ENCODE measurements around the gene HYAL3.
A peak's percentile ranks its signal among the peaks of the same experiment; 100 is the strongest.
"Not testable (repeated sequence)": the region's sequence is repeated elsewhere in the genome, so short reads cannot be mapped to it uniquely, and the experiment has no call there.

Gene HYAL3

DNA sequence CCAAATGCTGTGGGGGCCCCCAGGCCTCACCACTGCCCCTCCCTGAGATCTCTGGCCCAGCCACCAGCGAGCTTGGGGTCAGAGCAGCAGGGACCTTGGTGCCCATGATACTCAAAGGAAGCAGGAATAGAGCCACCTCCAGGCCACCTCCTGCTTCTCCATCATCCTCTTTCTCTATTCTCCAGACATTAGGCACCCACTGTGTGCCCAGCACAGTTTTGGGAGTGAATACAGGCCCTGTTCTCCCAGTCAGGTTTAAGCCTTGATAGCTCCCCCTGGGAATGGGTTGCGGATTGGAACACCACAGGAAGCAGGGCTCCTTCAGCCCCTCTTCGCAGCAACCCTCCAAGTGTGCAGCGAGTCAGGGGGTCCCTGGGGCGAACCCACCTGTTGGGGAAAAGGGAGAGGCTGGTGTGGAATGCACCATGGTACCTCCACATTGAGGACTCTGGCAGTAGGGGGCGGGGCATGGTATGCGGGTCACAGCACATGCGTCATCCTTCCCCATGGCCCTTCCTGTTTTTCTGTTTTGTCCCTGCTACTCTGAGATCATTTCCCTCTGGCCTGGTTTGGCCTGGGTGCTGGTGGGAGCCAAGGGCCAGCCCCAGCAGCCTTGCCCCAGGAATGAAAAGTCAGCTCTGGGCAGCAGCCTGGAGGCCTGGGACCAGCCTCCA lies 44.5 kb downstream of the HYAL3 start:
- no peak for DNase-seq

DNA sequence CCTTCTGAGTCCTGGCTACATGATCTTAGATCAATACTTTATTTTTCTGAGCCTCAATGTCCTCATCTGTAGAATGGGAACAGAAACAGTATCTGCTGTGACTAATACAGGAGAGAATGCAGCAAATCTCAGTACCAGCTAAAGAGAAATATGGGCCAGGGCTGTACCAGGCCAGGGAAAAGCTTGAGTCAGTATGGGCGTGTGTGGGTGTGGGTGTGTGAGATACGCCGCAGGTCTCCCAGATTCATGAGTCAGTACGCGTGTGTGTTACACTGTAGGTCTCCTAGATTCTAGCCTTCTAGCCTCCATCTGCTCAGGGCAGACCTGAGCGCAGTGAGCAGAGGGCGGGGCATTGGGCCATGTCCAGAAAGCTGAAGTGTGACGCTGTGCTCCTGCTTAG lies 48.0 kb downstream of the HYAL3 start:
- peak; percentile 75 for DNase-seq

DNA sequence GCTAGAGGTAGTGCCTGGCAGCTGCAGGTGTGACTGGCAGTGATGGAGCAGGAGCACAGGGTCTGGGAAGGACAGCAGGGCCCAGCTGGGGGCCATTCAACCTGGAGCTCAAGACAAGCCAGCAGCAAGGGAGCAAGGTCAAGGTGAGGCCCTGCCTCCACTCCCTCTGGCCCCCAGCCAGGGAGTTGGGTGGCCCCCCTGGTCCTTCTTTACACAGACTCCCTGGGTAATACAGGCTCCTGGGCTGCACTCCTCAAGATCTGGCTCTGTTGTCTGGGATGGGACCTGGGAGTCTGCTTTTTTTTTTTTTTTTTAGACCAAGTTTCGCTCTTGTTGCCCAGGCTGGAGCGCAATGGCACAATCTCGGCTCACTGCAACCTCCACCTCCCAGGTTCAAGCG lies 48.7 kb downstream of the HYAL3 start:
- no peak for DNase-seq

DNA sequence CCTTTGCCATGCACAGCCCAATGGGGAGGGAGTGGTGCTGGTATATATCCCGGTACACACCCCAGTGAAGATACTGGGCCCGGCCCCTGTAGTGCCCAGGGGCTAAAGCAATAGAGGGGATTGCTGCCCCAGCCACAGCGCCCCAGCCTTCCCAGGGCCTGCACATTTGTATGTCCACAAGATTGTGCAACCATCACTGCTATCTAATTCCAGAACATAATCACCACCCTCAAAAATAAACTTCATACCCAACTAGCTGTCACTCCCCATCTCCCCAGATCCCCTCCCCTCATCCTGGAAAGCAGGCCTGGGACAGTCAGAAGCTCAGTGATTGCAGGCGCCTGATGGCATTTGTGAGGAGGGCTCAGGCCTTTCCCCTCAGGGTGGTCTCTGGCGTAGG lies 49.7 kb downstream of the HYAL3 start:
- DNase-seq, result no peak

DNA sequence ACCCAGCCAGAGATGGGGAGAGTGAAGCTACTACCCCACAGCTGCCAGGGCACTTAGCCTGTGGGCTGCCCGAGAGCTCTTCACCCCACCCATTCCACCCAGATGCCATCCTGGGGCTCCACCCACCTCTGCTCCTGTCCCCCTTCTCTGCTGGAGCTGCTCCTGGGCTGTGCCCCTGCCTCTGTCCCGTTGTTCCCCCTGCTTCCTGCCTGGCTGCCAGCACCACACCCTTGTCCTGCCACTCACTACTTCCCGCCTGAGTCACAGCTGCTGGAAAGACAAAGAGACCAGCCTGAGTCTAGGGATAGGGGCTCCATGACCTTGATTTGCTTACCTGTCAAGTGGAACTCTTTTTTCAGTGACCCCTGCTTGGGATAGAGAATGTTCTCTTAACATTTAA lies 50.8 kb downstream of the HYAL3 start:
- DNase-seq, result no peak

DNA sequence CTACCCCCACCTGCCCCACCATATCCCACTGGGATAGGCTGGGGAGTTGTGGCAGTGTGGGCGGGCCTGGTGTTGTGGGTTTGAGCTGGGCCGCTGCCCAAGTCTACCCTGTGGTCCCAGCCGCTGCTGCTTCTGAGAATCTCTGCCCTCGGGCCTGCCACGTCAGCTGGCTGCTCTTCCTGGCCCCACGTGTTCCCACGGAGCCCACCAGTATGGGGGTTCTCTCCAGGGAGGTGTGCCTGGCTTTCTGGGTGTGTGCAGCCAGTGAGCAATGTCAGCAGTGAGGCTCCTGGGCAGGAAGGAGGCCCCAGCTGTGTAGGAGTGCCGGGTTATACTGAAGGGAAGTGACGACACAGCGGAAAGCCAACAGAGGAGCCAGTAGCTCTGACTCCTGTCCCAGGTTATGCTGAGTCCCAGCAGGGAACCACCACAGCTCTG lies 52.7 kb downstream of the HYAL3 start:
- peak; percentile 92 for DNase-seq

DNA sequence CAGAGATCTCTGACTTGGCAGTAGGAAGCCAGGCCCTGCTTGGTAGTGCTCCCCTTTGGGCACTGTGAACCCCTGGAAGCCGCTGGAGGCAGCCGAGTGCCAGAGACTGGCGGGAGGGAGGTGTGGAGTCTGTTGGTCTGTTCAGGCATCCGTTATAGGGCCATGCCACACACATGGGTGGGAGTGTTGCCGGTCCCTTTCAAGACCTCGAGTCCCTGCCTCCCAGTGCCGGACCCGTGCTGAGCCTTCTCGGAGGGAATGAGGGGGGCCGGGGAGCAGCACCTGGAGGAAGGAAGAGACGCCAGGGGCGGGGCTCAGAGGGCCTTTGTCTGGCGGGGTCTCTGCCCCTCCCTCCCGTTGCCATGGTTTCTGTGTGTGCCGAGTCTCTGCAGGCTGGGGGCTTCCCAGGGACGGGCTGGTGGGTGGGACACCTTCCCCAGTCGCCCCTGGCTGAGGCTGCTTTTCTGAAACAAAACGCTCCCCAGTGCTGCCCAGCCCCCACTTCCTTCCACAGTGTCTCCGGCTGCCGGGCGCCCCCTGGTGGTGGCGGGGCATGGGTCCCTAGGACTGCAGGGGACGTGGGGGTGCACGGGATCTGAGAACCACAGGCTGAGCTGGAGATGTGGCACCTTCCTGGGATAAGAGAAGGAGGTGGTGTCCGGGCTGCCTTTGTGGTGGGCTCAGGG lies 53.2 kb downstream of the HYAL3 start:
- DNase-seq, result peak; percentile 98

DNA sequence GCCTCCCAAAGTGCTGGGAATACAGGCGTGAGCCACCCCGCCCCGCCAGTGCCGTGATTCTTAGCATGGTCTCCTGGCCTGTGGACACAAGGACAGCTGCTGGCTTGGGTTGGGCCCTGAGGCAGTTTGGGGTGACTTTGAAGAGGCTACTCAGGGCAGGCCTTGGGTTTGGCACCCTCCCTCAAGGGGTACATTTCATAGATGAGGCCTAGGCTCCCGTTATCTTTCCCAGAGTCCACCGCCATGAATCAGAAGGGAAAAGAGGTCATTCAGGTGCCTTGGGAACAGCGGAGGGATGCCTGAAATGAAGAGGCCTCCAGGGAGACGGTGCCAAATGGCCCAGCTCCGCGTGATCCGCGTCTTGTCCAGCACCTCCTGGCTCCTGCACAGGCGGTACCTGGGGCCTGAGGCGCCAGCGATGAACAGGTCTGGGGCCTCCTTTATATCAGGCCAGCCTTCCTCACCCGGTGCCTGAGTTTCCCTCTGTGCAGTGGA lies 53.9 kb downstream of the HYAL3 start:
- DNase-seq, result no peak

DNA sequence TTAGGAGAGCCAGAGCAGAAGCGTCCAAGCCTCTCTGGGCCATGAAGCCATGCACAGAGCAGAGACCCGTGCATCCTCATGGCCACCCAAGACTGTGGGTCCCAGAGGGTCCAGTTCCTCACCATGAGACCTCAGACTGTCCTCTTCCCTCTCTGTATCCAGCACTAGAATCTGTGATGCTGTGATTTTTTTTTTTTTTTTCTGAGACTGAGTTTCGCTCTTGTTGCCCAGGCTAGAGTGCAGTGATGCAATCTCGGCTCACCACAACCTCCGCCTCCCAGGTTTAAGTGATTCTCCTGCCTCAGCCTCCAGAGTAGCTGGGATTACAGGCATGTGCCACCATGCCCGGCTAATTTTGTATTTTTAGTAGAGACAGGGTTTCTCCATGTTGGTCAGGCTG lies 54.4 kb downstream of the HYAL3 start:
- not testable (repeated sequence) for DNase-seq

DNA sequence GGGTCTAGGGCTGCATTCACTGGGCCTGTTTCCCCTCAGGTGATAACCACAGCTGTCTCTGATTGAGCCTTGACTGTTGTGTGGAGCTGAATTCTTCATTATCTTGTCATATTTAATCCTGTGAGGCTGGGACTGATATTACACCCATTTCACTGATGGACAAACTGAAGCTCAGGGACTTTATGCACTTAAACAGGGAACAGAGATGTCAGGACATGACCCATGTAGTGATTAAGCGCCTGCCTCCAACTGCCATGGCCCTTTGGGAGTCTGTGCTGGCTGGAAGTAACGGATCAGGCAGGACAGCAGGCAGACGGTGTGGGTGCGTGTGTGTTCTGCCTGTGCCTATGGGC lies 55.7 kb downstream of the HYAL3 start:
- DNase-seq, result no peak

DNA sequence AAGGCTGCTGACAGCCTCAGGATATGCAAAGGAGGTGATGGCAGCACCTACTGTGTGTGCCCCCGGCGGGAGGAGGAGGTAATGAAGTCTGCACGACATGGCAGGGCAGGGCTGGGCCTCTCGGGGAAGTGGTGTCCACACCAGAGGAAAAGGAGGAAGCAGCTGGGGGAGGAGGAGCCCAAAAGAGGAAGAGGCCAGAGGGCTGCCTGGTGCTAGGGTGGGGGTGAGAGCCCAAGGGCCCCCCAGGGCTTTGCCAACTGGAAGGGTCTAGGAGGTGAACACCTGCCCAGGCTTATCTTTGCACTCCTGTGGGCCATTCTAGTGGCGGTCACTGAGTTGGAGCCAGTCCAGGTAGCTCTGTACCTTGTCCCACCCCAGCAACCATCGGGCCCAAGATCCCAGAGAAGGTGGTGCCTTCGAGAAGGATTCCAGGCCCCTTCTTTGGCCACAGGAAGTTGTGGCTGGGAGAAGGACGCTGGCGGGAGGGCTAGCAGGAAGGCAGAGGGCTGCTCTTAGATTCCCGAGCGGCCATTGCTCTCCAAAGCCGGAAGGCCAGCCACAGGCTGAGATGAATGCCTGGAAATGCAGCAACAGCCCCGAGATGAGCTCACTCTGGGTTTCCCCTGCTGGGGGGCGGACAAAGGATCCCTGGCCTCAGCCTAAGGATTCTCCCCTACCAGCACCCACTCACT lies 56.2 kb downstream of the HYAL3 start:
- DNase-seq, result peak; percentile 65
